ACC112 (cell line): Measurements from ENCODE around the gene SLIT3.

Experiments
- H2AFZ ChIP-seq: fragments of 200-600 bp; sonication (generic); one replicate; pipeline ENCODE4 v1.6.0; 2017; ENCODE audit warnings: antibody characterized with exemption, low read length; ENCODE audit not compliant: unreplicated experiment
- H3K27ac ChIP-seq: fragments of 200-600 bp; sonication (generic); 2 replicates; pipeline ENCODE4 v1.5.1; 2014; ENCODE audit warnings: low read depth, mild to moderate bottlenecking, antibody characterized with exemption, low read length, moderate library complexity
- H3K27me3 ChIP-seq: fragments of 200-600 bp; sonication (generic); 2 replicates; pipeline ENCODE4 v1.6.1; 2014; ENCODE audit warnings: mild to moderate bottlenecking, antibody characterized with exemption, low read length, moderate library complexity, mixed read lengths; ENCODE audit not compliant: insufficient read depth
- H3K36me3 ChIP-seq: fragments of 200-600 bp; sonication (generic); 2 replicates; pipeline ENCODE4 v1.6.1; 2016; ENCODE audit warnings: mild to moderate bottlenecking, antibody characterized with exemption, low read length, moderate library complexity, mixed read lengths; ENCODE audit not compliant: insufficient read depth
- H3K4me1 ChIP-seq: fragments of 200-600 bp; sonication (generic); one replicate; pipeline ENCODE4 v1.6.1; 2016; ENCODE audit warnings: low read length, mixed read lengths; ENCODE audit not compliant: insufficient read depth, unreplicated experiment, control insufficient read depth
- H3K4me3 ChIP-seq: fragments of 200-600 bp; sonication (generic); 2 replicates; pipeline ENCODE4 v1.5.1; 2014; ENCODE audit warnings: mild to moderate bottlenecking, low read depth, low read length
- H3K79me2 ChIP-seq: fragments of 200-600 bp; sonication (generic); one replicate; pipeline ENCODE4 v1.6.0; 2016; ENCODE audit warnings: low read length; ENCODE audit not compliant: control insufficient read depth, unreplicated experiment, insufficient read depth

The SLIT3 gene

GRCh38 chr5:169081000-169081724 lies 219.8 kb downstream of the SLIT3 start:
- Histone ChIP-seq H3K36me3 (no peaks in the 10 kb centered on the region), H3K27me3 (no peaks in the 10 kb centered on the region; the same call in 1 of the 2 replicates), H3K79me2 (no peaks in the 10 kb centered on the region), H3K4me3 (no peak overlapping the region), H2AFZ (no peak overlapping the region), H3K4me1 (no peaks in the 10 kb centered on the region), H3K27ac (no peak overlapping the region)

GRCh38 chr5:169080448-169080911 lies 220.5 kb downstream of the SLIT3 start:
- no peak overlapping the region for H3K27ac ChIP-seq
- H3K79me2 ChIP-seq: no peaks in the 10 kb centered on the region
- no peaks in the 10 kb centered on the region for H3K36me3 ChIP-seq
- no peak overlapping the region for H2AFZ ChIP-seq
- no peak overlapping the region for H3K4me3 ChIP-seq
- H3K4me1 ChIP-seq: no peaks in the 10 kb centered on the region
- H3K27me3 ChIP-seq: no peaks in the 10 kb centered on the region; the same call in 1 of the 2 replicates

- Histone ChIP-seq H3K4me3 (no peak overlapping the region), H3K4me1 (no peaks in the 10 kb centered on the region), H3K36me3 (no peaks in the 10 kb centered on the region), H3K79me2 (no peaks in the 10 kb centered on the region), H2AFZ (no peak overlapping the region), H3K27ac (no peak overlapping the region), H3K27me3 (no peaks in the 10 kb centered on the region; the same call in 1 of the 2 replicates)
Measured at GRCh38 chr5:169079697-169080096, 221.2 kb downstream of the SLIT3 start.

GRCh38 chr5:169074839-169075238 lies 226.1 kb downstream of the SLIT3 start:
- Histone ChIP-seq H3K79me2 (no peaks in the 10 kb centered on the region), H3K4me1 (no peaks in the 10 kb centered on the region), H2AFZ (no peak overlapping the region), H3K36me3 (no peaks in the 10 kb centered on the region), H3K27me3 (no peaks in the 10 kb centered on the region; the same call in 1 of the 2 replicates), H3K27ac (no peak overlapping the region), H3K4me3 (no peak overlapping the region)

- H3K4me3 ChIP-seq: no peak overlapping the region
- H3K27ac ChIP-seq: no peak overlapping the region
- no peaks in the 10 kb centered on the region for H3K79me2 ChIP-seq
- no peaks in the 10 kb centered on the region for H3K36me3 ChIP-seq
- H2AFZ ChIP-seq: no peak overlapping the region
- no peaks in the 10 kb centered on the region for H3K4me1 ChIP-seq
- H3K27me3 ChIP-seq: no peaks in the 10 kb centered on the region; the same call in 1 of the 2 replicates
Measured at GRCh38 chr5:169072233-169072632, 228.7 kb downstream of the SLIT3 start.

- Histone ChIP-seq H3K27ac (no peak overlapping the region), H3K27me3 (no peaks in the 10 kb centered on the region), H3K4me1 (peaks cover 3% of the 10 kb centered on the region), H2AFZ (no peak overlapping the region), H3K4me3 (no peak overlapping the region), H3K36me3 (no peaks in the 10 kb centered on the region), H3K79me2 (no peaks in the 10 kb centered on the region)
Measured at GRCh38 chr5:169070413-169070812, 230.5 kb downstream of the SLIT3 start.

- H3K36me3 ChIP-seq: no peaks in the 10 kb centered on the region
Measured at GRCh38 chr5:169067751-169068173, 233.2 kb downstream of the SLIT3 start.

GRCh38 chr5:169065400-169065799 lies 235.5 kb downstream of the SLIT3 start:
- H3K27ac ChIP-seq: no peak overlapping the region
- no peak overlapping the region for H3K4me3 ChIP-seq
- no peaks in the 10 kb centered on the region for H3K36me3 ChIP-seq
- H2AFZ ChIP-seq: no peak overlapping the region
- no peaks in the 10 kb centered on the region for H3K27me3 ChIP-seq
- peaks cover 11% of the 10 kb centered on the region for H3K4me1 ChIP-seq
- no peaks in the 10 kb centered on the region for H3K79me2 ChIP-seq

More at GRCh38 chr5:169067751-169068173, 233.2 kb downstream of the SLIT3 start:
- no peak overlapping the region for H2AFZ ChIP-seq
- H3K27ac ChIP-seq: no peak overlapping the region
- no peak overlapping the region for H3K4me3 ChIP-seq
- no peaks in the 10 kb centered on the region for H3K79me2 ChIP-seq
- H3K4me1 ChIP-seq: peaks cover 11% of the 10 kb centered on the region
- no peaks in the 10 kb centered on the region for H3K27me3 ChIP-seq

GRCh38 chr5:169064093-169064492 lies 236.8 kb downstream of the SLIT3 start:
- Histone ChIP-seq H3K79me2 (no peaks in the 10 kb centered on the region), H2AFZ (no peak overlapping the region), H3K4me3 (no peak overlapping the region), H3K27ac (no peak overlapping the region), H3K27me3 (no peaks in the 10 kb centered on the region), H3K36me3 (no peaks in the 10 kb centered on the region), H3K4me1 (peaks cover 11% of the 10 kb centered on the region)

GRCh38 chr5:169063316-169063953 lies 237.5 kb downstream of the SLIT3 start:
- Histone ChIP-seq H3K27ac (no peak overlapping the region), H3K79me2 (no peaks in the 10 kb centered on the region), H3K4me1 (peaks cover 11% of the 10 kb centered on the region), H2AFZ (no peak overlapping the region), H3K36me3 (no peaks in the 10 kb centered on the region), H3K27me3 (no peaks in the 10 kb centered on the region), H3K4me3 (no peak overlapping the region)

GRCh38 chr5:169062690-169063089 lies 238.2 kb downstream of the SLIT3 start:
- H3K4me1 ChIP-seq: peaks cover 11% of the 10 kb centered on the region

More at GRCh38 chr5:169062690-169063089, 238.2 kb downstream of the SLIT3 start:
- H3K79me2 ChIP-seq: no peaks in the 10 kb centered on the region
- no peak overlapping the region for H3K27ac ChIP-seq
- no peak overlapping the region for H3K4me3 ChIP-seq
- no peaks in the 10 kb centered on the region for H3K36me3 ChIP-seq
- H3K27me3 ChIP-seq: no peaks in the 10 kb centered on the region
- no peak overlapping the region for H2AFZ ChIP-seq
